A549 (cell line): Measurements from ENCODE around the gene USO1.

Experiments used
- POLR2A ChIP-seq: IDR thresholded peaks from 2 replicates; pipeline ENCODE4 v1.6.1; 2012; ENCODE audit warnings: mild to moderate bottlenecking, low read length
- TF ChIP-seq, protein P1 (sequence below): fragments of >200 bp; sonication (Bioruptor Twin); formaldehyde crosslinking; IDR thresholded peaks from 3 replicates; pipeline ENCODE4 v1.5.1; 2016

DNA sequence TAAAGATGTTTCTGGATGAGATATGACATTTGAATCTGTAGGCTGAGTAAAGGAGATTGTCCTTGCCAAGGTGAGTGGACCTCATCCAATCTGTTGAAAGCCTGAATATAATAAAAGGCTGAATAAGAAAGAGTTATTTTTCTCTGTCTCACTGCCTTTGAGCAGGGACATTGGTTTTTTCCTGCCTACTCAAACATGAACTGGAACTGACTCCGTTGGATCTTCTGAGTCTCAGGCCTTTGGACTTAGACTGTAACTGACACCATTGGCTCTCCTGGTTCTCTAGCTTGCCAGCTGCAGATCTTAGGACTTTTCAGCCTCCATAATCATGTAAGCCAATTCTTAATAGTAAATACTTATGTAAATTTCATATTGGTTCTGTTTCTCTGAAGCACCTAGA, 134.3 kb downstream of the USO1 start:
- TF ChIP-seq, protein P1, sequence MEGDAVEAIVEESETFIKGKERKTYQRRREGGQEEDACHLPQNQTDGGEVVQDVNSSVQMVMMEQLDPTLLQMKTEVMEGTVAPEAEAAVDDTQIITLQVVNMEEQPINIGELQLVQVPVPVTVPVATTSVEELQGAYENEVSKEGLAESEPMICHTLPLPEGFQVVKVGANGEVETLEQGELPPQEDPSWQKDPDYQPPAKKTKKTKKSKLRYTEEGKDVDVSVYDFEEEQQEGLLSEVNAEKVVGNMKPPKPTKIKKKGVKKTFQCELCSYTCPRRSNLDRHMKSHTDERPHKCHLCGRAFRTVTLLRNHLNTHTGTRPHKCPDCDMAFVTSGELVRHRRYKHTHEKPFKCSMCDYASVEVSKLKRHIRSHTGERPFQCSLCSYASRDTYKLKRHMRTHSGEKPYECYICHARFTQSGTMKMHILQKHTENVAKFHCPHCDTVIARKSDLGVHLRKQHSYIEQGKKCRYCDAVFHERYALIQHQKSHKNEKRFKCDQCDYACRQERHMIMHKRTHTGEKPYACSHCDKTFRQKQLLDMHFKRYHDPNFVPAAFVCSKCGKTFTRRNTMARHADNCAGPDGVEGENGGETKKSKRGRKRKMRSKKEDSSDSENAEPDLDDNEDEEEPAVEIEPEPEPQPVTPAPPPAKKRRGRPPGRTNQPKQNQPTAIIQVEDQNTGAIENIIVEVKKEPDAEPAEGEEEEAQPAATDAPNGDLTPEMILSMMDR: no peak
- no peak for TF ChIP-seq POLR2A
